Vagina (tissue), 2 donors: ENCODE results near the gene ZNF740.

Experiments used
- POLR2AphosphoS5 ChIP-seq, 2 donors: sonication (generic); formaldehyde crosslinking; IDR thresholded peaks; one replicate each; pipeline ENCODE4 v1.9.0; 2017; ENCODE audit warnings: antibody characterized with exemption in 2 of 2, mild to moderate bottlenecking in 2 of 2, low read depth in 1 of 2; ENCODE audit not compliant: insufficient read depth in 1 of 2
- TF ChIP-seq, protein P1 (sequence below), 3 experiments: fragments of 450-650 bp in 2 of 3; fragments of 200-600 bp in 1 of 3; sonication (generic) in 1 of 3; IDR thresholded peaks; one replicate each; pipeline ENCODE4 v1.5.1; 2017 to 2019; ENCODE audit warnings: antibody characterized with exemption in 3 of 3, mild to moderate bottlenecking in 2 of 3, moderate library complexity in 2 of 3

DNA sequence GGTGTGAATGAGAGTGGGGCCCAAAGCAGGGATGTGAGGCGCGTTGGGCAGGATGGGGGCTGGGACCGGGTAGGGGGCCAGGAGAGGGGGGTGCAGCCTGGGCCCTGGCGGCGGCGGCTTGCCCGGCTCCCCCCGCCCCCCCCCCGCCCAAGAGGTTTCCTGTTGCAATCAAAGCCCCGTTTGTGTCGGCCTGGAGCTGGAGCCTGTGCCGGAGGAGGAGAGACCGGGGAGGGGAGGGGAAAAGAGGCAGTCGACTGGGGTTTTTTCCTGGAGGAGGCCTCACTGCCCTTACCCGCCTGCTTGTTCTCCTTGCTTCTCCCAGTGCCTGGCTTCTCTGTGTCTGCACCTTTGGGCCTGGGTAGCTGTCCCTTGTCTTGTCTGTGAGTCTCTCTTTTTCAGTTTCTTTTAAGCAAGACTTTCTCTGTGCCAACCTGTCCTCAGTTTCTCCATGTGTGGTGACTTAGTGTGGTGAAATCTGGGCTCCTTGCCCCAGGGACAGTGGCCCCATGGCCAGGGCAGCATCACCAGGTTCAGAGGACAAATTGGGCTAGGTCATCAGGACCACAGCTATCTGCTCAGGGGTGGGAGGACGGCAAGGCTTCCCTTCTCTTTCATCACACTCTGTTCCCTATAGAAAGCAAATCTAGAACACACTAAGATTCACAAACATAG, 43.0 kb downstream of the ZNF740 start:
- TF ChIP-seq, protein P1, sequence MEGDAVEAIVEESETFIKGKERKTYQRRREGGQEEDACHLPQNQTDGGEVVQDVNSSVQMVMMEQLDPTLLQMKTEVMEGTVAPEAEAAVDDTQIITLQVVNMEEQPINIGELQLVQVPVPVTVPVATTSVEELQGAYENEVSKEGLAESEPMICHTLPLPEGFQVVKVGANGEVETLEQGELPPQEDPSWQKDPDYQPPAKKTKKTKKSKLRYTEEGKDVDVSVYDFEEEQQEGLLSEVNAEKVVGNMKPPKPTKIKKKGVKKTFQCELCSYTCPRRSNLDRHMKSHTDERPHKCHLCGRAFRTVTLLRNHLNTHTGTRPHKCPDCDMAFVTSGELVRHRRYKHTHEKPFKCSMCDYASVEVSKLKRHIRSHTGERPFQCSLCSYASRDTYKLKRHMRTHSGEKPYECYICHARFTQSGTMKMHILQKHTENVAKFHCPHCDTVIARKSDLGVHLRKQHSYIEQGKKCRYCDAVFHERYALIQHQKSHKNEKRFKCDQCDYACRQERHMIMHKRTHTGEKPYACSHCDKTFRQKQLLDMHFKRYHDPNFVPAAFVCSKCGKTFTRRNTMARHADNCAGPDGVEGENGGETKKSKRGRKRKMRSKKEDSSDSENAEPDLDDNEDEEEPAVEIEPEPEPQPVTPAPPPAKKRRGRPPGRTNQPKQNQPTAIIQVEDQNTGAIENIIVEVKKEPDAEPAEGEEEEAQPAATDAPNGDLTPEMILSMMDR (IDR thresholded peaks at IDR 0.05) = no peak
- peak in 1 of 2 donors; percentile 16 for TF ChIP-seq POLR2AphosphoS5 (IDR thresholded peaks at IDR 0.05; ENCODE audit: insufficient read depth in 1 of 2, low read depth in 1 of 2)
